ENCODE data around the gene LETM1. TPM values are rescaled to one million over a fixed set of nuclear protein-coding genes. Genes with fewer than 3 reads are reported as not detected.

The LETM1 gene
- polyA plus RNA-seq, 1 experiment, result 17.1 TPM

- H3K27me3 ChIP-seq (ENCODE audit: control insufficient read depth, insufficient read depth, low read length), result peaks cover 17% of the 10 kb centered on the region
Observed at GRCh38 chr4:1794809-1795298, 61.1 kb downstream of the LETM1 start.

DNA sequence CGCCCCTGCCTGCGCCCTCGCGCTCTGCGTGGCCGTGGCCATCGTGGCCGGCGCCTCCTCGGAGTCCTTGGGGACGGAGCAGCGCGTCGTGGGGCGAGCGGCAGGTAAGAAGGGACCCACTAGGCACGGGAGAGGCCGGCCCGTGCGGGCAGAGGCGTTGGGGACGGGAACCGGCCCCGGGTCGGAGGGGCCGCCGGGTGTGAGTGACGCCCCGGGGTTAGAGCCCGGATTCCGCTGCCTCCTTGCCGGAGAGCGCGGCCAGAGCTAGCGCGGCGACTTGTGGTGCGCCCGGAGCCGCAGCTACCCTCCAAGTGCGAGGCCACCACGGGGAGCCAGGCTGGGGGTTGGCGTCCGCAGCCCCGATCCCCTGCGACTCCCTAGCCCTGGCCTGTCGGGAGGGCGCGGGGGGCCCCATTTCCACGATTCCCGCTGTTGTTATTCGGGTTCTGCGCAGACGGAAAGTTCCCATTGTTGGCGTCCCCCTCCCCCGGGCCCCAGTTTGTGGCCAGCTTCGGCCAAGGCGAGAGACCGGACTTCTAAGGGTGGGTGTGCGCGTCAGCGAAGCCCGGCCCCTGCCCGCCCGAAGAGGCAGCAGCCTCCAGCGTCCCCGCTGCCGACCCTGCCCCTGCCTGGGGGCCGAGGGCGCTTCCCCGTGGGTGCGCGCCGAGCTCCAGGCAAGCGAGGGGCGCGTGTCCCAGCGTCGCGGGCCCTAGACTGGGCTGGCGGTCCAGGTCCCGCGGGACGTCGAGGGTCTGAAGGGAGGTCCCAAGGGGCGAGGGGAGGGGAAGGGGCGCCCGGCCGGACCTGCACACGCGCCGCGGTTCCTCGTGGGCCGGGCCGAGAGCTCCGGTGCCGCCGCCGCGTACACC lies 61.8 kb downstream of the LETM1 start:
- Histone ChIP-seq H3K36me3 (ENCODE audit: control insufficient read depth, insufficient read depth, low read length) (no peaks in the 10 kb centered on the region), H3K4me3 (ENCODE audit: low read depth, low read length) (peak overlapping the region; percentile 36), H3K27me3 (ENCODE audit: control insufficient read depth, insufficient read depth, low read length) (peaks cover 17% of the 10 kb centered on the region)
- ChIA-PET CTCF (interaction anchor here (1.2 to 1.9 kb wide), 4 partner anchors 15 to 101 kb away, joined by 3 to 14 read pairs (median 6); no protein-coding TSS in a partner anchor), POLR2A (no interaction called here)
- TF ChIP-seq CTCF (IDR thresholded peaks at IDR 0.05; ENCODE audit: insufficient read depth, low read depth, low read length), result no peak
- DNase-seq (ENCODE audit: low read depth), result no peak

More at GRCh38 chr4:1794809-1795298, 61.1 kb downstream of the LETM1 start:
- TF ChIP-seq CTCF (IDR thresholded peaks at IDR 0.05; ENCODE audit: insufficient read depth, low read depth, low read length), result no peak
- H3K4me3 ChIP-seq (ENCODE audit: low read depth, low read length), result no peak overlapping the region
- no peak for DNase-seq (ENCODE audit: low read depth)
- H3K36me3 ChIP-seq (ENCODE audit: control insufficient read depth, insufficient read depth, low read length), result no peaks in the 10 kb centered on the region
- ChIA-PET CTCF (interaction anchor here (1.2 to 1.9 kb wide), 4 partner anchors 14 to 102 kb away, joined by 3 to 14 read pairs (median 6); no protein-coding TSS in a partner anchor), POLR2A (no interaction called here)

DNA sequence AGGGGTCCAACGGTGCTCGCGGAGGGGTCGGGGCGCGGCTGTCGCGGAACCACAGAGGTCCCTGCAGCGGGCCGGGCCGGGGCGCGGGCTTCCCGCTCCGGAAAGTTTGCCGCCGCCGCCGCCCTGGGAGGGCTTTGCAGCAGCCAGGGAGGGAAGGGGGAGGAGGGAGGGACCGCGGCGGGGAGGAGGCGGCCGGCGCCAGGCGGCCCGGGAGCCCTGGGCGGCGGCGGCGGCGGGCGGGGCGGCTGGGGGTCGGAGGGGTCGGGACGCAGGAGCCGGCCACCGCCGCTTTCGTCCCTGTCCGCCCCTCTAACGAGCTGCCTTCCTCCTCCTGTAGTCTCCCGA lies 62.5 kb downstream of the LETM1 start:
- Histone ChIP-seq H3K27me3 (ENCODE audit: control insufficient read depth, insufficient read depth, low read length) (peaks cover 17% of the 10 kb centered on the region), H3K4me3 (ENCODE audit: low read depth, low read length) (peak overlapping the region; percentile 42), H3K36me3 (ENCODE audit: control insufficient read depth, insufficient read depth, low read length) (no peaks in the 10 kb centered on the region)
- POLR2A ChIA-PET, result no interaction called here
- DNase-seq (ENCODE audit: low read depth), result no peak
- no peak for TF ChIP-seq CTCF (IDR thresholded peaks at IDR 0.05; ENCODE audit: insufficient read depth, low read depth, low read length)
- CTCF ChIA-PET, result interaction anchor here (1.2 to 1.9 kb wide), 3 partner anchors 15 to 100 kb away, joined by 5 to 14 read pairs (median 6); no protein-coding TSS in a partner anchor

DNA sequence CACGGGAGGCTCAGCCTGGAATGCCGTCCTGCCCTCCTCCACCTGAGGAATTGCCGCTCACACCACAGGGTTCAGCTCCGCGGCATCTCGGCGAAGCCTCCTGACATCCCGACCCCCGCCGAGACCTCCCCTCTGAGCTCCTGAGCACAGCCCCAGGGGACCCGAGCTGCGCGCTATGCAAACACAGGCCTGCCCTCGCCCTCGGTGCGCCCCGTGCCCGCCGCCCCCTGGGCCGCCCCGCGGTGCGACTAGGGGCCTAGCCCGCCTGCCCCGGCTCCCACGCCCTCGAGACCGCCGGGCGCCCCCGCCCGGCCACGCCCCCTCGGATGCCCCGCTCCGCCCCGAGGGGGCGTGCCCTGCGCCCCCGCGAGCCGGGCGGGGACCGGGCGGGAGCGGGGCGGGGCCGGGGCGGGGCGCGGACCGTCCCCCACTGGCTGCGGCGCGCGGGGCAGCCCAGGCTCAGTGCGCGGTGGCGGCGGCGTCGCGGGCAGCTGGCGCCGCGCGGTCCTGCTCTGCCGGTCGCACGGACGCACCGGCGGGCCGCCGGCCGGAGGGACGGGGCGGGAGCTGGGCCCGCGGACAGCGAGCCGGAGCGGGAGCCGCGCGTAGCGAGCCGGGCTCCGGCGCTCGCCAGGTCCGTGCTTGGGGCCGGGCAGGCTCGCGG lies 63.0 kb downstream of the LETM1 start, which contains the start of gene FGFR3:
TSS of gene FGFR3 (plus strand) at position 462 of the 664 bp plus-strand sequence. CDS start 642 bp downstream, outside the sequence.
- CTCF ChIA-PET, result no interaction called here

More for the DNA sequence above, 63.0 kb downstream of the LETM1 start, which contains the start of gene FGFR3:
- peaks cover 17% of the 10 kb centered on the region for H3K27me3 ChIP-seq (ENCODE audit: control insufficient read depth, insufficient read depth, low read length)
- no peak for TF ChIP-seq CTCF (IDR thresholded peaks at IDR 0.05; ENCODE audit: insufficient read depth, low read depth, low read length)
- POLR2A ChIA-PET, result no interaction called here
- H3K36me3 ChIP-seq (ENCODE audit: control insufficient read depth, insufficient read depth, low read length), result no peaks in the 10 kb centered on the region
- peak within 1 kb of the TSS; percentile 42 for H3K4me3 ChIP-seq (ENCODE audit: low read depth, low read length)
- no peak for DNase-seq (ENCODE audit: low read depth)
